Endometrial microvascular endothelial cells (primary cell): Measurements from ENCODE around the gene MAP3K19. TPM values are rescaled to one million over a fixed set of nuclear protein-coding genes. Genes with fewer than 3 reads are reported as not detected.

Source experiments
- in situ Hi-C: cut with HindIII; loops from 2 replicates; pipeline ENCODE4 v1.10.0; 2017; ENCODE audit warnings: low sequenced_read_pairs, low pct_unique_long_range_greater_than_20kb; ENCODE audit errors: inconsistent ontology term
- total RNA-seq: library from RNA; depleted of rRNA; stranded (reverse); fragments of >200 nt; gene quantifications from one replicate; pipeline ENCODE4 v1.2.3, GENCODE V29; 2015; ENCODE audit errors: inconsistent ontology term

The MAP3K19 gene
- total RNA-seq, 1 donor from 2014 or later = not detected

- in situ Hi-C loops = no loop called here
These were observed 97.1 kb downstream of the MAP3K19 start for GRCh38 chr2:134949981-134950708.

- in situ Hi-C loops = no loop called here
These were observed 101.2 kb downstream of the MAP3K19 start for GRCh38 chr2:134946073-134946472.

GRCh38 chr2:134944975-134945374 is 102.3 kb downstream of the MAP3K19 start:
- in situ Hi-C loops = no loop called here

GRCh38 chr2:134943540-134943939 is 103.7 kb downstream of the MAP3K19 start:
- in situ Hi-C loops = no loop called here

GRCh38 chr2:134936691-134937090 is 110.6 kb downstream of the MAP3K19 start:
- in situ Hi-C loops = no loop called here

- in situ Hi-C loops = no loop called here
These were observed 112.6 kb downstream of the MAP3K19 start for GRCh38 chr2:134934641-134935040.

- in situ Hi-C loops = no loop called here
These were observed 113.1 kb downstream of the MAP3K19 start for GRCh38 chr2:134934150-134934549.

GRCh38 chr2:134933732-134934131 is 113.5 kb downstream of the MAP3K19 start:
- in situ Hi-C loops = no loop called here

- in situ Hi-C loops = no loop called here
These were observed 114.3 kb downstream of the MAP3K19 start for GRCh38 chr2:134932864-134933526.

GRCh38 chr2:134927195-134927594 is 120.1 kb downstream of the MAP3K19 start:
- in situ Hi-C loops = no loop called here

- in situ Hi-C loops = no loop called here
These were observed 120.9 kb downstream of the MAP3K19 start for GRCh38 chr2:134926231-134926931.

GRCh38 chr2:134924912-134925311 is 122.3 kb downstream of the MAP3K19 start:
- in situ Hi-C loops = no loop called here

- in situ Hi-C loops = no loop called here
These were observed 127.7 kb downstream of the MAP3K19 start for GRCh38 chr2:134919341-134920210.

GRCh38 chr2:134918526-134919340 is 128.5 kb downstream of the MAP3K19 start, which contains the start of gene CCNT2:
Gene CCNT2, plus strand, starts transcription at chr2:134918822. Its CDS starts 33 bp downstream, at chr2:134918855.
- in situ Hi-C loops = no loop called here

- in situ Hi-C loops = no loop called here
These were observed 129.2 kb downstream of the MAP3K19 start for GRCh38 chr2:134917888-134918525.

- in situ Hi-C loops = no loop called here
These were observed 129.8 kb downstream of the MAP3K19 start for GRCh38 chr2:134917360-134917865.
